IMR-90 (cell line): ENCODE results near the gene PLD5. TPM values are rescaled to one million over a fixed set of nuclear protein-coding genes. Genes with fewer than 3 reads are reported as not detected.

Source experiments
- ATAC-seq: fragments of 200-7000 bp; cut with Tn5 transposase; 2 replicates; pipeline ENCODE4 v1.9.1; 2020; ENCODE audit warnings: low read depth, mild to moderate bottlenecking, moderate library complexity
- BruUV-seq: library from RNA; stranded (reverse); fragments of 400-500 nt; replicated peaks from 2 replicates; lab custom pipeline; 2021; lab: Mats Ljungman, UMichigan
- CTCF ChIA-PET: fragments of 300-600 bp; formaldehyde crosslinking; extraction: SDS; loops from one replicate; lab custom pipeline; 2021; ENCODE audit warnings: antibody characterized with exemption; lab: Yijun Ruan, JAX
- POLR2A ChIA-PET: fragments of 300-600 bp; sonication (Branson Sonifier 250); formaldehyde crosslinking; loops from one replicate; lab custom pipeline; 2022; ENCODE audit warnings: antibody characterized with exemption; ENCODE audit not compliant: unreplicated experiment; lab: Charles Lee
- DNase-seq: peaks from one replicate; pipeline ENCODE4 v3.0.0; 2013
- H2AFZ ChIP-seq: replicated peaks from 2 replicates; pipeline ENCODE3; 2013; ENCODE audit warnings: low read length, mild to moderate bottlenecking; ENCODE audit not compliant: poor library complexity
- H2AK5ac ChIP-seq: 2 replicates; pipeline ENCODE4 v1.6.1; 2013; ENCODE audit warnings: low read depth, low read length, inconsistent platforms
- H2AK9ac ChIP-seq: replicated peaks from 2 replicates; pipeline ENCODE3; 2013; ENCODE audit warnings: mild to moderate bottlenecking, low read depth, low read length, moderate library complexity; ENCODE audit not compliant: poor library complexity
- H2BK120ac ChIP-seq: 2 replicates; pipeline ENCODE4 v1.6.1; 2013; ENCODE audit warnings: low read depth, low read length, inconsistent platforms
- H2BK15ac ChIP-seq: 3 replicates; pipeline ENCODE4 v1.6.1; 2013; ENCODE audit warnings: low read depth, low read length, inconsistent platforms
- H2BK20ac ChIP-seq: 2 replicates; pipeline ENCODE4 v1.6.1; 2013; ENCODE audit warnings: low read depth, mild to moderate bottlenecking, inconsistent platforms, low read length, moderate library complexity
- H2BK5ac ChIP-seq: 2 replicates; pipeline ENCODE4 v1.6.1; 2013; ENCODE audit warnings: mild to moderate bottlenecking, low read depth, low read length, inconsistent platforms; ENCODE audit not compliant: poor library complexity, severe bottlenecking
- H3K14ac ChIP-seq: replicated peaks from 2 replicates; pipeline ENCODE4 v1.6.1; 2013; ENCODE audit warnings: low read depth, low read length, inconsistent platforms
- H3K18ac ChIP-seq: 2 replicates; pipeline ENCODE4 v1.6.1; 2013; ENCODE audit warnings: low read depth, low read length, control low read depth
- H3K23ac ChIP-seq: 2 replicates; pipeline ENCODE4 v1.6.1; 2013; ENCODE audit warnings: low read depth, low read length, inconsistent platforms
- H3K27ac ChIP-seq: 2 replicates; pipeline ENCODE4 v1.5.1; 2013; ENCODE audit warnings: mild to moderate bottlenecking, control low read depth, low read length; ENCODE audit not compliant: insufficient read depth
- H3K27me3 ChIP-seq: 2 replicates; pipeline ENCODE4 v1.6.1; 2013; ENCODE audit warnings: low read length; ENCODE audit not compliant: control insufficient read depth, insufficient read depth
- H3K36me3 ChIP-seq: 2 replicates; pipeline ENCODE4 v1.6.1; 2013; ENCODE audit warnings: low read length, mixed read lengths; ENCODE audit not compliant: control insufficient read depth, insufficient read depth
- H3K4ac ChIP-seq: 2 replicates; pipeline ENCODE4 v1.6.1; 2013; ENCODE audit warnings: low read depth, low read length, inconsistent platforms
- H3K4me1 ChIP-seq: 2 replicates; pipeline ENCODE4 v1.6.1; 2013; ENCODE audit warnings: low read length, mixed read lengths; ENCODE audit not compliant: control insufficient read depth, insufficient read depth
- H3K4me2 ChIP-seq: 2 replicates; pipeline ENCODE4 v1.6.1; 2013; ENCODE audit warnings: low read depth, mild to moderate bottlenecking, control low read depth, low read length, moderate library complexity
- H3K4me3 ChIP-seq: 2 replicates; pipeline ENCODE4 v1.5.1; 2013; ENCODE audit warnings: low read depth, mild to moderate bottlenecking, control low read depth, low read length, moderate library complexity; ENCODE audit not compliant: insufficient read depth
- H3K56ac ChIP-seq: 2 replicates; pipeline ENCODE4 v1.6.1; 2013; ENCODE audit warnings: low read length, inconsistent platforms; ENCODE audit not compliant: insufficient read depth; ENCODE audit errors: extremely low read depth
- H3K79me1 ChIP-seq, 2 experiments: 2 replicates each; pipeline ENCODE4 v1.6.1; 2013; ENCODE audit warnings: low read length in 2 of 2, inconsistent platforms in 1 of 2, low read depth in 1 of 2
- H3K9ac ChIP-seq: 2 replicates; pipeline ENCODE4 v1.6.1; 2013; ENCODE audit warnings: low read depth, low read length, control low read depth
- H3K9me1 ChIP-seq: 2 replicates; pipeline ENCODE4 v1.6.1; 2013; ENCODE audit warnings: low read length, inconsistent platforms; ENCODE audit not compliant: insufficient read depth
- H3K9me3 ChIP-seq: 2 replicates; pipeline ENCODE4 v1.6.1; 2013; ENCODE audit warnings: low read length; ENCODE audit not compliant: control insufficient read depth, insufficient read depth
- H4K20me1 ChIP-seq: 2 replicates; pipeline ENCODE4 v1.6.1; 2013; ENCODE audit warnings: low read length, inconsistent platforms; ENCODE audit not compliant: insufficient read depth
- H4K5ac ChIP-seq: 2 replicates; pipeline ENCODE4 v1.6.1; 2013; ENCODE audit warnings: mild to moderate bottlenecking, low read depth, low read length, control low read depth
- H4K8ac ChIP-seq, 2 experiments: 2 replicates each; pipeline ENCODE4 v1.6.1; 2013; ENCODE audit warnings: low read depth in 2 of 2, low read length in 2 of 2, control low read depth in 1 of 2, inconsistent platforms in 1 of 2
- H4K91ac ChIP-seq: 2 replicates; pipeline ENCODE4 v1.6.1; 2013; ENCODE audit warnings: low read depth, low read length, inconsistent platforms; ENCODE audit not compliant: insufficient read depth
- BHLHE40 ChIP-seq: fragments of 150-350 bp; IDR thresholded peaks from 2 replicates; pipeline ENCODE4 v1.6.1; 2016; ENCODE audit warnings: mild to moderate bottlenecking, low read depth, low read length
- CEBPB ChIP-seq: IDR thresholded peaks from 2 replicates; pipeline ENCODE4 v1.6.1; 2012; ENCODE audit warnings: low read depth, low read length, improper control_type of control experiment
- CHD1 ChIP-seq: IDR thresholded peaks from 2 replicates; pipeline ENCODE4 v1.6.1; 2012; ENCODE audit warnings: low read depth, low read length, improper control_type of control experiment
- FOS ChIP-seq: fragments of 150-350 bp; IDR thresholded peaks from 2 replicates; pipeline ENCODE4 v1.6.1; 2016; ENCODE audit warnings: low read depth, low read length
- MAFK ChIP-seq: IDR thresholded peaks from 2 replicates; pipeline ENCODE4 v1.6.1; 2012; ENCODE audit warnings: low read depth, low read length, improper control_type of control experiment
- MAZ ChIP-seq: IDR thresholded peaks from 2 replicates; pipeline ENCODE4 v1.6.1; 2012; ENCODE audit warnings: low read depth, mild to moderate bottlenecking, low read length, improper control_type of control experiment, moderate library complexity, borderline replicate concordance
- MXI1 ChIP-seq: IDR thresholded peaks from 2 replicates; pipeline ENCODE4 v1.6.1; 2012; ENCODE audit warnings: low read depth, mild to moderate bottlenecking, low read length, moderate library complexity, borderline replicate concordance
- NFE2L2 ChIP-seq: fragments of 150-350 bp; IDR thresholded peaks from 2 replicates; pipeline ENCODE4 v1.6.1; 2016; ENCODE audit warnings: low read depth, mild to moderate bottlenecking, low read length
- POLR2A ChIP-seq: IDR thresholded peaks from 2 replicates; pipeline ENCODE4 v1.6.1; 2012; ENCODE audit warnings: mild to moderate bottlenecking, low read depth, low read length
- RAD21 ChIP-seq: IDR thresholded peaks from 2 replicates; pipeline ENCODE4 v1.6.1; 2012; ENCODE audit warnings: low read length, improper control_type of control experiment
- RCOR1 ChIP-seq: IDR thresholded peaks from 2 replicates; pipeline ENCODE4 v1.6.1; 2012; ENCODE audit warnings: mild to moderate bottlenecking, low read length, improper control_type of control experiment; ENCODE audit not compliant: insufficient replicate concordance
- RFX5 ChIP-seq: IDR thresholded peaks from 2 replicates; pipeline ENCODE4 v1.8.0; 2012; ENCODE audit warnings: low read depth, mild to moderate bottlenecking, low read length, moderate library complexity
- SMC3 ChIP-seq: fragments of 150-350 bp; IDR thresholded peaks from 2 replicates; pipeline ENCODE4 v1.6.1; 2016; ENCODE audit warnings: low read depth, mild to moderate bottlenecking, antibody characterized with exemption, low read length, moderate library complexity
- WGBS, 2 experiments: methylation state at CpG; one replicate each; pipeline versions ENCODE4 v1.1.5 to v1.1.7; 2013; ENCODE audit warnings: missing lambda C conversion rate in 2 of 2; ENCODE audit not compliant: insufficient read length in 1 of 2; ENCODE audit errors: extremely low coverage in 2 of 2; 5-methylcytosine and 5-hydroxymethylcytosine counted together
- dilution Hi-C: fragments of 300-500 bp; cut with HindIII; formaldehyde crosslinking; loops from one replicate; pipeline ENCODE4 v1.14.3; 2018; ENCODE audit warnings: low sequenced_read_pairs; ENCODE audit not compliant: unreplicated experiment
- in situ Hi-C: fragments of 300-500 bp; cut with MboI; formaldehyde crosslinking; loops from 3 replicates; pipeline ENCODE4 v1.14.3; 2019; ENCODE audit warnings: low sequenced_read_pairs, inconsistent platforms, mixed read lengths
- intact Hi-C: fragments of 100-400 bp; cut with micrococcal nuclease; formaldehyde crosslinking; loops from 2 replicates; pipeline ENCODE4 v1.10.0; 2022
- polyA plus RNA-seq, 3 experiments: library from polyadenylated mRNA; depleted of rRNA; stranded (reverse); fragments of >200 nt; gene quantifications; 2 replicates each; pipeline ENCODE4 v1.2.3, GENCODE V29; 2012; ENCODE audit warnings: low replicate concordance in 1 of 3
- total RNA-seq: library from RNA; depleted of rRNA; stranded (reverse); fragments of >200 nt; gene quantifications from 2 replicates; pipeline ENCODE4 v1.2.3, GENCODE V29; 2012
- TF ChIP-seq, protein P1 (sequence below): fragments of 150-350 bp; IDR thresholded peaks from 2 replicates; pipeline ENCODE4 v1.6.1; 2016; ENCODE audit warnings: low read depth, mild to moderate bottlenecking, low read length, moderate library complexity, borderline replicate concordance
- TF ChIP-seq, protein P2 (sequence below): fragments of 150-350 bp; IDR thresholded peaks from 2 replicates; pipeline ENCODE4 v1.6.1; 2017; ENCODE audit warnings: mild to moderate bottlenecking, antibody characterized with exemption, low read length, low read depth

PLD5 gene
- total and polyA plus RNA-seq, 2 of the 4 experiments (the other 2 are of a cell fraction): not detected

DNA sequence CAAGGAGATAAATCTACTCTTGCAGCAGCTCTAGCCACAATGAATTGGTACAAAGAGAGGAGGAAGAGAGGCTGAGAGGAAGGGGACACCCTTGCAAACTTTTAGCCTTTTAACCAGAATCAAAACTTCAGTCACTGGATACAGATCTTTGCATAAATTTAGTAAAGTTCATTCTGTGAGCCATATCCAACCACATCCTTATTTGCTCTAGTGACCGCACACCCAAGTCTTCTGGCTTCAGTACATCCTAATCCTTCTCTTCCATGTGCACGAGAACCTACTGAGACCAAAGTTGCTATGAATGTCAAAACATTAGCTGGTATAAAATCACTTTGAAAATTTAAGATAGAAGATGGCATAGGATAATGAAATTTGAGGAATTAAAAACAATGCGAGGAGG lies 21.9 kb upstream of the PLD5 start (continued):
- TF ChIP-seq MXI1 (no peak), MAZ (no peak), RAD21 (no peak)

DNA sequence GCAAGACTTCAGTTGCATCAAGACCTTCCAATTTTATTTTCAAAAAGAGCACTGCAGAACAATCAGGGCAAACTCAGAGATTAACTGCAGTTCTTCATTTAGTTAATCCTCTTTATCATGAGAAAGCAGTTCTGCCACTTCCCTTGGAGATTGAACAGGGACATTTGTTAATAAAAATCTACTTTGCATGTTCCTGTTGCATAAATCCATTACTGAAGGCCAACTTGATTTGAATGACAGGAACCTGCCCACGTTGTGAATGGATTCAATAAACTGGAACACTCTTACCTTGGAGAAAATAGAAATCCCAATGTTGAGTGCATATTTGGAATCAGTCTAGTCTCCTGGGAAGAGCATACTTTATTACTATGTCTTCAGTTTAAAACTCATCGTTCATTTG lies 19.6 kb upstream of the PLD5 start:
- CTCF ChIA-PET: no interaction called here
- Histone ChIP-seq H3K79me1 (no peaks in the 10 kb centered on the region), H4K20me1 (no peaks in the 10 kb centered on the region), H3K56ac (no peak overlapping the region), H3K23ac (no peak overlapping the region), H2AK9ac (no peak overlapping the region), H2BK15ac (no peak overlapping the region), H3K14ac (no peak overlapping the region), H3K27ac (no peak overlapping the region), H3K36me3 (no peaks in the 10 kb centered on the region), H2BK5ac (no peak overlapping the region), H3K4ac (no peak overlapping the region), H2AFZ (no peak overlapping the region), H3K18ac (no peak overlapping the region), H3K4me1 (no peaks in the 10 kb centered on the region), H4K8ac (no peak overlapping the region), H4K5ac (no peak overlapping the region), H3K27me3 (no peaks in the 10 kb centered on the region), H3K9ac (no peak overlapping the region), H3K4me3 (no peak overlapping the region), H3K4me2 (no peak overlapping the region), H2AK5ac (no peak overlapping the region), H2BK20ac (no peak overlapping the region), H2BK120ac (no peak overlapping the region), H4K91ac (no peak overlapping the region), H3K9me3 (0 out of 2 replicates have a peak, but pooled peaks cover 9% of the 10 kb centered on the region), H3K9me1 (no peaks in the 10 kb centered on the region)
- ATAC-seq: no peak
- BruUV-seq: no TSS peak
- dilution Hi-C loops (no loop called here), in situ Hi-C loops (no loop called here), intact Hi-C loops (no loop called here)
- WGBS, 2 experiments: no CpG with 5 or more reads among the region's 2 CpGs
- POLR2A ChIA-PET: no interaction called here
- DNase-seq: no peak
- TF ChIP-seq MAFK: no peak
- no peak for TF ChIP-seq MXI1
- TF ChIP-seq, protein P1, sequence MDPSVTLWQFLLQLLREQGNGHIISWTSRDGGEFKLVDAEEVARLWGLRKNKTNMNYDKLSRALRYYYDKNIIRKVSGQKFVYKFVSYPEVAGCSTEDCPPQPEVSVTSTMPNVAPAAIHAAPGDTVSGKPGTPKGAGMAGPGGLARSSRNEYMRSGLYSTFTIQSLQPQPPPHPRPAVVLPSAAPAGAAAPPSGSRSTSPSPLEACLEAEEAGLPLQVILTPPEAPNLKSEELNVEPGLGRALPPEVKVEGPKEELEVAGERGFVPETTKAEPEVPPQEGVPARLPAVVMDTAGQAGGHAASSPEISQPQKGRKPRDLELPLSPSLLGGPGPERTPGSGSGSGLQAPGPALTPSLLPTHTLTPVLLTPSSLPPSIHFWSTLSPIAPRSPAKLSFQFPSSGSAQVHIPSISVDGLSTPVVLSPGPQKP: no peak
- no peak for TF ChIP-seq BHLHE40
- no peak for TF ChIP-seq CHD1
- no peak for TF ChIP-seq FOS
- no peak for TF ChIP-seq MAZ
- no peak for TF ChIP-seq RAD21
- TF ChIP-seq POLR2A: no peak
- TF ChIP-seq NFE2L2: no peak
- TF ChIP-seq RCOR1: no peak
- TF ChIP-seq, protein P2, sequence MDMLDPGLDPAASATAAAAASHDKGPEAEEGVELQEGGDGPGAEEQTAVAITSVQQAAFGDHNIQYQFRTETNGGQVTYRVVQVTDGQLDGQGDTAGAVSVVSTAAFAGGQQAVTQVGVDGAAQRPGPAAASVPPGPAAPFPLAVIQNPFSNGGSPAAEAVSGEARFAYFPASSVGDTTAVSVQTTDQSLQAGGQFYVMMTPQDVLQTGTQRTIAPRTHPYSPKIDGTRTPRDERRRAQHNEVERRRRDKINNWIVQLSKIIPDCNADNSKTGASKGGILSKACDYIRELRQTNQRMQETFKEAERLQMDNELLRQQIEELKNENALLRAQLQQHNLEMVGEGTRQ: no peak
- TF ChIP-seq CEBPB: no peak
- TF ChIP-seq SMC3: no peak
- TF ChIP-seq RFX5: no peak
